ENCODE measurements around the gene RARG.
"Not testable (repeated sequence)": the region's sequence is repeated elsewhere in the genome, so short reads cannot be mapped to it uniquely, and the experiment has no call there.

RARG gene

DNA sequence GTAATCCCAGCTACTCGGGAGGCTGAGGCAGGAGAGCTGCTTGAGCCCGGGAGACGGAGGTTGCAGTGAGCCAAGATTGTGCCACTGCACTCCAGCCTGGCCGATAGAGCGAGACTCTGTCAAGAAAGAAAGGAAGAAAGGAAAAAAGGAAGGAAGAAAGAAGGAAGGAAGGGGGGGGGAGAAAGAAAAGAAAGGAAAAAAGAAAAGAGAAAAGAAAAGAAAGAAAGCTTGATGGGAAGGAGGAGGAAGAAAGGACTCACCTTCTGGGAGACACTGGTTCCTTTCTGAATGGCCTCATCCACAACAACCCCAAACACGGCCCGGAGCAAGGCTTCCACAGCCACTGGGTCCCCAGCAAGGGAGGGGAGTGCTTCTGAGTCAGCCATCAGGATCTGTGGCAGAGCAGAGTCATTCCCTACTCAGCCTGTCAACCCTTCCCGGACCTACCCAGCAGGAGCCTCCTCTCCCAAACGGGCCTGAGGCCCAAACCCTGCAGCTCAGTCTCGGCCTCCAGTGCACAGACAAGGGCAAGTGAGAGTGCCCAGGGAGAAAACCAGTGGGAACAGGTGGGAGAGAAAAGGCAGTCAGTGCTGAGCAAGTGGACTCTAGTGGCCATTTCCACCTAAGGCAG is 58.8 kb downstream of the RARG start:
- DNase-seq (ENCODE audit: extremely low read depth in 1 of 2, low read depth in 1 of 2), result no peak

DNA sequence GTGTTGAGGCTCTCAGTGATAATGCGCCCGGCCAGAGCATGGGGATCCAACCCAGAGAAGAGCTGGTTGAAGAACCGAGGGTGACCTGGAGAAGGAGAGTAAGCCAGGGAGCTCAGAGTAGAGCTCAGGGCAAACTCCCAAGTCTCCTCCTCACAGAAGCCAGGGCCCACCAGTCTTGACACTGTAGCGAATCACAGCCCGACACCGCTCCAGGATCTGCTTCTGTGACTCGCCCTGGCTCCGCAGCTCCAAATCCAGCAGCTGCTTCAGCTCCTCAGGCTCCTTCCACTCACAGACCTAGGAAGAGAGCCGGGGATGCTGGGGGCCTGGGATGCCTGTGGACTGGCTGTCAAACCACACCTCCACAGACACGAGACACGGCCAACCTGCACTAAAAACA is 59.7 kb downstream of the RARG start:
- DNase-seq (ENCODE audit: extremely low read depth in 1 of 2, low read depth in 1 of 2), result no peak

DNA sequence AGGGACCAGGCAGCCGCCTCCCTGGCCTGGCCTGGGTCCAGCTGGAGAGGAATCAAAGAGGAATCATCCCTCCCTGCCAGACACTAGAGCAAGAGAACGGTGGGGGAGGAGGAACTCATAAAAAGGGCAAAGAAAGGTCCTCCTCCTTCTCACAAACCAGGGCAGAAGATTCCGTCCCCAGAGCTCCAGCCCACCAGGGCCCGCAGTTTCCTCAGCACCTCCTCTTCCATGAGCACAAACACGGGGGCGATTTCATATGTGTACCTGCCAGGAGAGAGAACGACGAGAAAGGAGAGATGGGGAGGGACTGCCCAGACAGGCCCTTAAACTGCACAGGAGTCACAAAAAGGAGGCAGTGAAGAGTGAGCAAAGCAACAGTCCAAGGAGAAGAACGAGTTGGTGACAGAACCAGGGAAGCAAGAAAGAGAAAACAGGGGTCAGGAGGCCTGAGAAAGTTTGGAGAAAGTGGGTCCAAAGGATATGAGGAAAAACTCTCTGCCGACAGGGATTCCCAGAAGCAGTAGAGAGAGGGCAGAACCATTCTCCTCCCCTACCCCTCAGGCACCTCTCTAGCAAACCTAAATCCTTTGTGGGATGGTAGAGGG is 60.2 kb downstream of the RARG start:
- DNase-seq (ENCODE audit: extremely low read depth in 1 of 2, low read depth in 1 of 2), result no peak

DNA sequence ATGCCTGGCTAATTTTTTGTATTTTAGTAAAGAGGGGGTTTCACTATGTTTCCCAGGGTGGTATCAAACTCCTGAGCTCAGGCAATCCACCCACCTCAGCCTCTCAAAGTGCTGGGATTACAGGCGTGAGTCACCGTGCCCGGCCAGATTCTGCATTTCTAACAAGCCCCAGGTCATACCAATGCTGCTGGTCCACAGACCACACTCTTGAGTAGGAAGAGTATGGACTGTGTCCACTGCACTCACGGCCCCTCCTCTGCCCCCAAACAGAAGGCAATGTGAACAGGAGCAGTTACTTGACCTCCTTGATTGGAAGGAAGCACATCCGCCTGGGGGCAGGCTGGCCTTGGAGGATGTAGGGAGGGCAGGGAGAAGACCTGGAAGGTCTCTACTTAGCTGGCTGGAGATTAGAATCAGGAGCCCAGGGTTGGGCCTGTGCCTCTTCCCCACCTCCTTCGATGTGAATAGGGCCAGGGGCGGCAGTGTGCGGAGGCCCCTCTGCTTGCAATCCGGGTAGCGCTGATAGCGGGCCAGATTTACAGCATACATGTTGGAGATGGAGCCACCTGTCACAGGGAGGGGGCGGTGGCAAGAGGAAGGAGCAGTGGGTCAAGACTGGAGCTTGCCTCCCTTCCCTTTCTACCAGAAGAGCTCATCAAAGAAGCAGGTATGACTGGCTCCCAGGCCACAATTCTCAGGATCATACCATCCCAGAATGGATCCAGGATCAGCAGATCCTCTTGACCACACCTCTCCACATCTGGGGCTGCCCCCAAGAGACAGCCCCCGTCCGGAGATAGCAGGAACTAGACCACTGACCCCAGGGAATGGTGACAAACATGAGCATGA is 60.9 kb downstream of the RARG start:
- no peak for DNase-seq (ENCODE audit: extremely low read depth in 1 of 2, low read depth in 1 of 2)

DNA sequence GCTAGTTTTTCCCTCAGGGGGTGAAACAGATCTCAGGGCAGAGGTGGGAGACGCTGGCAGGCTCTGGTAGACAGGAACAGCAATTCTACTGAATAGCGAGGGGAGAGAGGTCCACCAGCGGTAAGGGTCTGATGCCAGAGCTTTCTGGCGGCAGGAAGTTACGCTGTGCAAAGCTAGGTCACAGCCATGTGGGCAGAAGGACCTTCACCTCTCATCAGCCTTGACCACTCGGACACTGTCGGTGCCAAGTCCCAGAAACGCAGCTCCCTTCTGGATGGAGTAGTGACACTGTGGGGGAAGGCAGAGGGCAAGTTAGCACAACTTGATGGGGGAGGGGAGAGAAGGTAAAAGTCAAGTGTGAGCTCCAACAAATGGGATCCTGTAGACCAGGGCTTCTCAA is 61.8 kb downstream of the RARG start:
- no peak for DNase-seq (ENCODE audit: extremely low read depth in 1 of 2, low read depth in 1 of 2)

DNA sequence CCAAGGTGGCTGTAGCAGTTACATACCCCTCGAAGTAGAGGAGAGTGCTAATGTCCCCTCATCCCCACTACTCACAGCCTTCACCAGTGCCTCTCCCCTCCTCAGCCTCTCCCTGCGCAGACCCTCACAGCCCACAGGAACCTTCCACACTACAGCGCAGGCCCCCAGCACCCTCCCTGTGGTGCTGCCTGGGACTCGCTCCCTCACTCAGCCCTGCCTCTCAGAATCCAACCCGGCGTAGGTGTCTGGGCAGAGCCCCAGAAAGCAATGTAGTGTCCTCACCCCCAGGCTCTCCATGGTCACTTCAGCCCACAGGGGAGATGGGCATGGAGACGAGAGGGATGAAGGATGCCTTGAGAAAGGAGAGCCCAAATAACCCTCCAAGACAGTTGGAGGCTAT is 62.4 kb downstream of the RARG start:
- DNase-seq (ENCODE audit: extremely low read depth in 1 of 2, low read depth in 1 of 2), result no peak

DNA sequence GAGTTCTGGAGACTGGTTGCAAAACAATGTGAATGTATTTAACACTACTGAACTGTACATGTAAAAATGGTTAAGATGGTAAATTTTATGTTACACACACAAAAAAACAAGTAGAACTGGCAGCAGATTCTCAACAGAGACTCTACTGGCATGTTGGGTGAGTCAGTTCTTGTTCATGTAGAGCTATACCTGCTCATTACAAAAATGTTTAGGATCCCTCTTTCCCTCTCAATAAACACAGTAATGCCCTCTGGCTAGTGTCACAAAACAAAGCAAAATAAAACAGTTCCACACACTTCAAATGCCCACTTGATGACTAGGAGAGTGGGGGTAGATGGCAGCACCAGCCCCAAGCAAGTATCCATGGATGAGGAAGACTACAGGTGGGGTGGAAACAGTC is 65.2 kb downstream of the RARG start:
- no peak for DNase-seq (ENCODE audit: extremely low read depth in 1 of 2, low read depth in 1 of 2)

DNA sequence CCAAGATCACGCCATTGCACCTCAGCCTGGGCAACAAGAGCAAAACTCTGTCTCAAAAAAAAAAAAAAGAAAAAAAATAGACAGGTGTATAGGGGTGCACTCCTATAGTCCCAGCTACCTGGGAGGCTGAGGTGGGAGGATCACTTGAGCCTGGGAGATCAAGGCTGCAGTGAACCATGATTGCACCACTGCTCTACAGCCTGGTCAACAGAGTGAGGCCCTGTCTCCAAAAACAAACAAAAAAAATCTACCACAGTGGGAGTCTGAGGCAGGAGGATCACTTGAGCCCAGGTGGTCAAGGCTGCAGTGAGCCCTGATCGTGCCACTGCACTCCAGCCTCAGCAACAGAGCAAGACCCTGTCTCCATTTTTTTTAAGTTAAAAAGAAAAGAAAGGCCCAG is 69.0 kb downstream of the RARG start:
- DNase-seq (ENCODE audit: extremely low read depth in 1 of 2, low read depth in 1 of 2), result not testable (repeated sequence)

DNA sequence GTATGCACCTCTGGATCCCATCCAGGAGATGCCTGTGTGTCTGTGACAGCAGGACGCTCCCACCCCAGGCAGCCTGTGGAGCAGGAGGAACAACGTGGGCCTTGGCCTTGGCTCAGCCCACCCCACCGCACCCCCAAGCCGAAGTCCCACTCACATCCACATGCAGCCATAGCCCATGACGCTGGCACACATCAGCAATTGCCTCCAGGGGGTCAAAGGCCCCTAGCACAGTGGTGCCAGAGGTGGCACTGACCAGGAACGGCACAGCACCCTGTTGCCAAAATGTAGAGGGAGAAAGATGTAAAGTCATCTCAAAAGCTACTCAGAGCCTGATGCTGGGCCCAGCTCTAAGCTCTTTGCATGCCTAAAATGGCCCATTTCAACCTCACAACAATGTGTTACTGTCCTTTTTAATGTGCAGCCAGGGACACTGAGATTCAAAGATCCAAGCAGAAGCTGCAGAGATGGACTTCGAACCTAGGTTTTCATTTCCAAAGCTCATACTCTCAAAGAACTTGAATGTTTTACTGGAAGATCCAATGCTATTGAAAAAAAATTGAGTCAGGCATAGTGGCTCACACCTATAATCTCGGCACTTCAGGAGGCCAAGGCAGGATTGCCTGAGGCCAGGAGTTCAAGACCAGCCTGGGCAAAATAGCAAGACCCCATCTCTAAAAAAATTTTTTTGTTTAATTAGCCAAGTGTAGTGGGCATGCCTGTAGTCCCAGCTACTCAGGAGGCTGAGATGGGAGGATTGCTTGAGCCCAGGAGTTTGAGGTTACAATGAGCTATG is 70.7 kb downstream of the RARG start:
- no peak for DNase-seq (ENCODE audit: extremely low read depth in 1 of 2, low read depth in 1 of 2)

DNA sequence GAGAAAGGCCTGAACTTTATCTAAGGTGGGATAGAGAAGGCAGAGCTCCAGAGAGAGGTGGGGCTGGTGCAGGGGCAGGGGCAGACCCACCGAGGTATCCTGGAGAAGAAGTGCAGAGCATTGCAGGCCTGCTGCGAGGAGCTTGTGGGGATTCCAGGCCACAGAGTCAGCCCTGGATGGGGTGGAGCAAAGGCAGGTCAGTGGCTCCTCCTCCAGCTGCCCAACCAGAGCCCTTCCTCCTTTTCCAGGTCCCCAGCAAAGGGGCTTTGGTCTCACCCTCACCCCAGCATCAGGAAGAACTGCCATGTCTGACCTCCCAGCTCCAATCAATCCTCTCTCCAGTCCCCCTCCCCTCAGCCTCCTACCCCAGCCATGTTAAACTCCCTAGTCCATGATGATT is 71.3 kb downstream of the RARG start:
- DNase-seq (ENCODE audit: extremely low read depth in 1 of 2, low read depth in 1 of 2), result no peak

Measured in stimulated activated CD8-positive, alpha-beta memory T cell treated with anti-CD3 and anti-CD28 coated beads, Interleukin-7, amount 100 ng/mL, for 48 hours (primary cell).